ENCODE data around the gene GALNT1. TPM values are rescaled to one million over a fixed set of nuclear protein-coding genes. Genes with fewer than 3 reads are reported as not detected.

GALNT1 gene
- total and polyA plus RNA-seq, 3 experiments from 2014 or later: 43.9 to 54.8 (median 46.1) TPM

DNA sequence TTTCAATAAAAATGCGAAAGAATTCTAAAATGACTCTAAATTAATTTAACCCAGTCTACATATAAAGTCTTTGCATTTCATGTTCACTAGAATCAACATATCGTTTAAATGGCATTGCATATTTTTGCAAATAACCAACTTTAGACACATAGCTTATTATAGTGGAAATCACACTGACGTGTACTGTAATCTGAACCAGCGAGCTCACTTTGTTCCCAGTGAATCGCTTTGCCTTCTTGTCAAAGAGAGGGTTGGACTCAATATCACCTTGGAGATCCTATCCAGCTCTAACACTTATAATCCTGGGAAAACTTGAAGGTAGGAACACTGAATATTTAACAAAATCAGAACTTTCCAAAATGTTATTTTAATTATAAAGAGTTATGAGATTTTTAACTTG lies 108.2 kb downstream of the GALNT1 start:
- Mint-ChIP-seq H3K9me3 (no peaks in the 10 kb centered on the region), H3K36me3 (peaks cover 0 to 50% (median 11%) of the 10 kb centered on the region in 3 donors), H3K4me3 (no peak overlapping the region), H3K27me3 (no peaks in the 10 kb centered on the region), H3K4me1 (no peaks in the 10 kb centered on the region), H3K27ac (no peak overlapping the region)
- Histone ChIP-seq H3K4me3 (ENCODE audit: low read length) (no peak overlapping the region), H3K27me3 (ENCODE audit: insufficient read depth, low read length, poor library complexity, severe bottlenecking) (no peaks in the 10 kb centered on the region), H3K27ac (ENCODE audit: low read depth, low read length) (no peak overlapping the region), H3K4me1 (ENCODE audit: insufficient read depth, low read length) (no peaks in the 10 kb centered on the region), H3K36me3 (ENCODE audit: insufficient read depth, low read length) (no peaks in the 10 kb centered on the region), H3K9me3 (ENCODE audit: low read length) (no peaks in the 10 kb centered on the region)
- DNase-seq: no peak
- ChIA-PET POLR2A (no interaction called here), CTCF (no interaction called here)

DNA sequence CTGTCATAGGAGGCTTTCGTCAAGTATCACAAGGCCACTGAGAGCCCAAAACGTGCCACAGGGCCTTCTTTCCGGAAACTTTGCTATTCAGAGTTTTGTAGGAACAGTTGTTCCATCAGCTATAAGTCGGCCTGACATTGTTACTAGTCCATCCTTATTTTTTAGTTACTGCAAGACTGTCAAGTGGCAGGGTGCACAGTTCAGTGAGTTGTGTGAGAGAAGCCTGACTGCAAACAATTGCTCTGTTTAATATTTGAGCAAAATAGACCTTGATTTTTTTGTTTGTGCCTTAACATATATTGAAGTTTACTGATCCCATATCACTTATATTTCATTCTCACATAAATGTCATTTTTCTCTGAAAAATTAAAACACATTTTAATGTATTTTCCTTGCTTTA lies 110.1 kb downstream of the GALNT1 start:
- H3K27me3 ChIP-seq (ENCODE audit: insufficient read depth, low read length, poor library complexity, severe bottlenecking): no peaks in the 10 kb centered on the region
- no peak overlapping the region for H3K27ac ChIP-seq (ENCODE audit: low read depth, low read length)
- no peak overlapping the region for H3K4me3 Mint-ChIP-seq
- H3K4me1 Mint-ChIP-seq: no peaks in the 10 kb centered on the region
- H3K9me3 Mint-ChIP-seq: no peaks in the 10 kb centered on the region
- CTCF ChIA-PET: no interaction called here
- no peaks in the 10 kb centered on the region for H3K27me3 Mint-ChIP-seq
- POLR2A ChIA-PET: no interaction called here
- H3K4me3 ChIP-seq (ENCODE audit: low read length): no peak overlapping the region
- no peaks in the 10 kb centered on the region for H3K9me3 ChIP-seq (ENCODE audit: low read length)
- no peaks in the 10 kb centered on the region for H3K4me1 ChIP-seq (ENCODE audit: insufficient read depth, low read length)
- H3K36me3 ChIP-seq (ENCODE audit: insufficient read depth, low read length): no peaks in the 10 kb centered on the region
- no peak for DNase-seq
- peaks cover 0 to 42% (median 11%) of the 10 kb centered on the region in 3 donors for H3K36me3 Mint-ChIP-seq
- H3K27ac Mint-ChIP-seq: no peak overlapping the region

DNA sequence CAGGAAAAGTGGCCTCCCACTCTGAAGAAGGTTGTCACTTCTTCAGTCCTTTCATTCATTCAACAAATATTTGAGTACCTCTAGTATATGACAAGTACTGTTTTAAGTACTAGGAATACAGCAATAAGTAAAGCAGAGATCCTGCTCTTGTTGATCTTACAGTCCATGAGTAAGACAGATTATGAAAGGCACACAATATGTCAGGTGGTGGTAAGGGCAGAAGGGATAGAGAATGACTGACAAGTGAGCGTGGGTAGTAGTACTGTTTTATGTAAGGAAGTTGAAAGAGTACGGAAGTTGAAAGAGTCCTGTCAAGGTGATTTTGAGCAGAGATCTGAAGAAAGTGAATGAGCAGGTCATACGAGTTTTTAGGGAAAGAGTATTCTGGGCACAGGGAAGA lies 111.3 kb downstream of the GALNT1 start:
- no peak overlapping the region for H3K4me3 ChIP-seq (ENCODE audit: low read length)
- H3K4me1 Mint-ChIP-seq: no peaks in the 10 kb centered on the region
- H3K9me3 Mint-ChIP-seq: no peaks in the 10 kb centered on the region
- H3K36me3 ChIP-seq (ENCODE audit: insufficient read depth, low read length): no peaks in the 10 kb centered on the region
- H3K27ac ChIP-seq (ENCODE audit: low read depth, low read length): no peak overlapping the region
- H3K4me1 ChIP-seq (ENCODE audit: insufficient read depth, low read length): no peaks in the 10 kb centered on the region
- ChIA-PET CTCF (no interaction called here), POLR2A (no interaction called here)
- H3K36me3 Mint-ChIP-seq: peaks cover 0 to 42% (median 15%) of the 10 kb centered on the region in 3 donors
- H3K4me3 Mint-ChIP-seq: no peak overlapping the region
- no peaks in the 10 kb centered on the region for H3K9me3 ChIP-seq (ENCODE audit: low read length)
- H3K27ac Mint-ChIP-seq: no peak overlapping the region
- no peak for DNase-seq
- H3K27me3 ChIP-seq (ENCODE audit: insufficient read depth, low read length, poor library complexity, severe bottlenecking): no peaks in the 10 kb centered on the region
- H3K27me3 Mint-ChIP-seq: no peaks in the 10 kb centered on the region

DNA sequence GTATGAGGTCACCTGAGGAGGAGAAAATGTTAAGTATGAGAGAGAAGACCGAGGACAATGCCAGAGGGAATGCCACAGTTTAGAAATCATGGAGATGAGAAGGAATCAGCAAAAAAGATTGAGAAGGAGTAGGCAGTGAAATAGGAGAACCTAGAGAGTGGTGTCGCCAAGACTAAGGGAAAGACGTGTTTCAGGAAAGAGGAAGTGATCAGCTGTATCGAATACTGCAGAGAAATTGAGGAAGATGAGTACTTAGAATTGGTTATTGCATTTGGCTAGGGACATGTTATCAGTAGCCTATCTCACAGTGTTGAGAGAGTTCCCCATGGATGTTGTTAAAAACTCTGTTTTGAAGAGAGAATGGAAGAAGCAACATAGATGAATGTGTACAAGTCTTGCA lies 112.3 kb downstream of the GALNT1 start:
- Mint-ChIP-seq H3K27ac (no peak overlapping the region), H3K4me3 (no peak overlapping the region), H3K27me3 (no peaks in the 10 kb centered on the region), H3K4me1 (no peaks in the 10 kb centered on the region), H3K9me3 (no peaks in the 10 kb centered on the region), H3K36me3 (peaks cover 0 to 35% (median 12%) of the 10 kb centered on the region in 3 donors)
- no peak overlapping the region for H3K27ac ChIP-seq (ENCODE audit: low read depth, low read length)
- ChIA-PET CTCF (no interaction called here), POLR2A (no interaction called here)
- no peaks in the 10 kb centered on the region for H3K27me3 ChIP-seq (ENCODE audit: insufficient read depth, low read length, poor library complexity, severe bottlenecking)
- DNase-seq: no peak
- H3K36me3 ChIP-seq (ENCODE audit: insufficient read depth, low read length): no peaks in the 10 kb centered on the region
- H3K4me1 ChIP-seq (ENCODE audit: insufficient read depth, low read length): no peaks in the 10 kb centered on the region
- H3K9me3 ChIP-seq (ENCODE audit: low read length): no peaks in the 10 kb centered on the region
- no peak overlapping the region for H3K4me3 ChIP-seq (ENCODE audit: low read length)

DNA sequence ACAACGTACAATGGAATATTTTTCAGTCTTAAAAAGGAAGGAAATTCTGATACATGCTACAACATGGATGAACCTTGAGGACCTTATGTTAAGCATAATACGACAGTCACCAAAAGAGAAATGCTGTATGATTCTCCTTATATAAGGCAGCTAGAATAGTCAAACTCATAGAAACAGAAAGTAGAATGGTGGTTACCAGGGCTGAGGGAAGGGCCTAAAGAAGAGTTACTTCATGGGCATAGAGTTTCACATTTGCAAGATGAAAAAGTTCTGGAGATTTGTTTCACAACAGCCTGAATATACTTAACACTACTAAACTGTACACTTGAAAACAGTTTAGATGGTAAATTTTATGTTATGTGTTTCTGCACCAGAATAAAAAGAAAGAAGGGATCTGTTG lies 113.3 kb downstream of the GALNT1 start:
- ChIA-PET POLR2A (no interaction called here), CTCF (no interaction called here)
- H3K27me3 ChIP-seq (ENCODE audit: insufficient read depth, low read length, poor library complexity, severe bottlenecking): no peaks in the 10 kb centered on the region
- Mint-ChIP-seq H3K9me3 (no peaks in the 10 kb centered on the region), H3K27me3 (no peaks in the 10 kb centered on the region), H3K36me3 (peaks cover 0 to 39% (median 13%) of the 10 kb centered on the region in 3 donors), H3K4me1 (no peaks in the 10 kb centered on the region), H3K4me3 (no peak overlapping the region), H3K27ac (no peak overlapping the region)
- H3K27ac ChIP-seq (ENCODE audit: low read depth, low read length): no peak overlapping the region
- DNase-seq: no peak
- H3K4me3 ChIP-seq (ENCODE audit: low read length): no peak overlapping the region
- no peaks in the 10 kb centered on the region for H3K9me3 ChIP-seq (ENCODE audit: low read length)
- no peaks in the 10 kb centered on the region for H3K36me3 ChIP-seq (ENCODE audit: insufficient read depth, low read length)
- H3K4me1 ChIP-seq (ENCODE audit: insufficient read depth, low read length): no peaks in the 10 kb centered on the region

DNA sequence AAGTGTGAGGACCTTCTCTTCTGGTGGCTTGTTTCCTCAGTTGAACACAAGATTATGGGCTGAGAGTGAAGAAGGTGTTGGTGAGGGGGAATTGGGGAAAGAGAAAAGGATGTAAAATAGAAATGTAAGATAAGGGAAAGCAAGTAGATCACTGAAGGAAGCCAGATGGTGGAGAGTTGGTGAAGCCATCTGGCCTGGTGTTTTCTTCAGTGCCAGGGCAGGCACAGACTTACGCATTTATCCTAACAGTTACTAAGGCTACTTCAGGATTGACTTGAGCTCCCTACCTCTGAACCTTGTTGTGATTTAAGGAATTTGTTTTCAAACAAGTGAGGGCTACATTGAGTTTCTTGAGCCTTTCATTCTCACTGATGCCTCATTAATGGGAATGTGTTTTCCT lies 113.8 kb downstream of the GALNT1 start:
- Histone ChIP-seq H3K27me3 (ENCODE audit: insufficient read depth, low read length, poor library complexity, severe bottlenecking) (no peaks in the 10 kb centered on the region), H3K27ac (ENCODE audit: low read depth, low read length) (no peak overlapping the region), H3K36me3 (ENCODE audit: insufficient read depth, low read length) (no peaks in the 10 kb centered on the region), H3K4me3 (ENCODE audit: low read length) (no peak overlapping the region), H3K9me3 (ENCODE audit: low read length) (no peaks in the 10 kb centered on the region), H3K4me1 (ENCODE audit: insufficient read depth, low read length) (no peaks in the 10 kb centered on the region)
- H3K27ac Mint-ChIP-seq: no peak overlapping the region
- no peaks in the 10 kb centered on the region for H3K9me3 Mint-ChIP-seq
- no peak overlapping the region for H3K4me3 Mint-ChIP-seq
- no peaks in the 10 kb centered on the region for H3K4me1 Mint-ChIP-seq
- CTCF ChIA-PET: no interaction called here
- no peaks in the 10 kb centered on the region for H3K27me3 Mint-ChIP-seq
- POLR2A ChIA-PET: no interaction called here
- no peak for DNase-seq
- peaks cover 0 to 37% (median 13%) of the 10 kb centered on the region in 3 donors for H3K36me3 Mint-ChIP-seq

DNA sequence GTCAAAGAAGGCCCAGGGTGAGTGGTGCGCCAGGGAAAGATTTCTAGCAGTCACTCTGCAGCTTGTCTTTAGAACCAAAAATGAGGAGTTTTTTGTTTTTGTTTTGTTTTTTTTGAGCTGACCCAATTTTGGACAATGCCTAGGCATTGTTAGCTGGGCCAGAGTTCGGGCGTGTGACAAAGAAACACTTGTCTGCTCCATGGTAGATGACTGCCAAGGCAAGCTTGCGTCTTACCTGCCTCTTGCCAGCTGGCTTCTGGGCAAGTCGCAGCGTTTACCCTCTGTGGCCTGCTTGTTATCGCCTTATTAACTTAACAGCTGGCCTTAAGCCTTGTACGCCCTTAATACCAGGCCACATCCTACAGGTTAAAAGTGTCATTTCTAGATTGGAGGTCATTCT lies 114.3 kb downstream of the GALNT1 start:
- Mint-ChIP-seq H3K4me3 (no peak overlapping the region), H3K4me1 (no peaks in the 10 kb centered on the region), H3K9me3 (no peaks in the 10 kb centered on the region), H3K27ac (no peak overlapping the region), H3K27me3 (no peaks in the 10 kb centered on the region), H3K36me3 (peaks cover 0 to 35% (median 12%) of the 10 kb centered on the region in 3 donors)
- Histone ChIP-seq H3K36me3 (ENCODE audit: insufficient read depth, low read length) (no peaks in the 10 kb centered on the region), H3K9me3 (ENCODE audit: low read length) (no peaks in the 10 kb centered on the region), H3K27me3 (ENCODE audit: insufficient read depth, low read length, poor library complexity, severe bottlenecking) (no peaks in the 10 kb centered on the region), H3K4me1 (ENCODE audit: insufficient read depth, low read length) (no peaks in the 10 kb centered on the region), H3K27ac (ENCODE audit: low read depth, low read length) (no peak overlapping the region), H3K4me3 (ENCODE audit: low read length) (no peak overlapping the region)
- ChIA-PET POLR2A (no interaction called here), CTCF (no interaction called here)
- no peak for DNase-seq

DNA sequence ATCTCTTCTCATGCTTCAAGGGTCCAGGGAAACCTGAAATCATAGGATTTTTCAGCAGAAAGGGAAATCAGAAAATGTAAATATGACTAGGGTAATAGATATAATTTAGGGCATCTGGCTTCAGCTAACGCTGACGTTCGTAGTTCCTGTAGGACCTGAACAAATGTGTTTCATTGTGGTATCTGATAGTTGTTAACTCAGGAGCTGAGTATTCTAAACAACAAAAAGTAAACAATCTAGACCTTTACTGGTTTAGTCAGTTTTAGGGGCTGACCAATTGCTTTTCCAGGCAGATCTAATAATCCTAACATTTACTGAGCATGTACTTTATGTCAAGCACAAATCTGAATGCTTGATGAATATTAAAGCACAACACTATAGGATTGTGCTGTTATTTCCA lies 114.8 kb downstream of the GALNT1 start:
- H3K4me3 Mint-ChIP-seq: no peak overlapping the region

DNA sequence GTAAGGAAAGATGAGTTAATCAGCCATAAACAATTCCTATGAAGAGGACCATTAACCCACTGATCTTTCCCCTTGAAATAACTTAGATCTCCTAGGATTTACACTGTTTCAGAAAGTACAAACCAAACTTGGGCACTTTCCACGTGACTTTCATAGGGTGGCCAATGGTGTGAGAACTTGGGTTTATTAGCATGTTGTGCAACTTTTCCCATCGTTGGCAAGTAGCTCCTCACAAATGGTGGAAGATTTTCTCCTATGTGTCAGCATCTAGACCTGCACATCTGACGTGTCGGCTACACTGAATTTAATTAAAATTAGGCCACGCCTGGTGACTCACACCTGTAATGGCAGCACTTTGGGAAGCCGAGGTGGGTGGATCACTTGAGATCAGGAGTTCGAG lies 116.3 kb downstream of the GALNT1 start:
- H3K27me3 Mint-ChIP-seq: no peaks in the 10 kb centered on the region
- Histone ChIP-seq H3K9me3 (ENCODE audit: low read length) (no peaks in the 10 kb centered on the region), H3K36me3 (ENCODE audit: insufficient read depth, low read length) (no peaks in the 10 kb centered on the region), H3K4me1 (ENCODE audit: insufficient read depth, low read length) (no peaks in the 10 kb centered on the region), H3K4me3 (ENCODE audit: low read length) (no peak overlapping the region), H3K27ac (ENCODE audit: low read depth, low read length) (no peak overlapping the region), H3K27me3 (ENCODE audit: insufficient read depth, low read length, poor library complexity, severe bottlenecking) (no peaks in the 10 kb centered on the region)
- no peaks in the 10 kb centered on the region for H3K9me3 Mint-ChIP-seq
- H3K36me3 Mint-ChIP-seq: peaks cover 0 to 43% (median 17%) of the 10 kb centered on the region in 3 donors
- H3K4me1 Mint-ChIP-seq: no peaks in the 10 kb centered on the region
- H3K4me3 Mint-ChIP-seq: no peak overlapping the region
- CTCF ChIA-PET: no interaction called here
- POLR2A ChIA-PET: no interaction called here
- H3K27ac Mint-ChIP-seq: no peak overlapping the region
- DNase-seq: no peak

More for the DNA sequence above, 114.8 kb downstream of the GALNT1 start:
- ChIA-PET POLR2A (no interaction called here), CTCF (interaction anchor here (1.2 kb wide), 1 partner anchor 9 kb away, joined by 3 read pairs; no protein-coding TSS in a partner anchor)
- no peaks in the 10 kb centered on the region for H3K27me3 Mint-ChIP-seq
- peaks cover 0 to 31% (median 11%) of the 10 kb centered on the region in 3 donors for H3K36me3 Mint-ChIP-seq
- DNase-seq: no peak
- no peak overlapping the region for H3K27ac ChIP-seq (ENCODE audit: low read depth, low read length)
- no peak overlapping the region for H3K4me3 ChIP-seq (ENCODE audit: low read length)
- H3K27me3 ChIP-seq (ENCODE audit: insufficient read depth, low read length, poor library complexity, severe bottlenecking): no peaks in the 10 kb centered on the region
- H3K4me1 Mint-ChIP-seq: no peaks in the 10 kb centered on the region
- no peak overlapping the region for H3K27ac Mint-ChIP-seq
- no peaks in the 10 kb centered on the region for H3K9me3 Mint-ChIP-seq
- no peaks in the 10 kb centered on the region for H3K4me1 ChIP-seq (ENCODE audit: insufficient read depth, low read length)
- H3K9me3 ChIP-seq (ENCODE audit: low read length): no peaks in the 10 kb centered on the region
- no peaks in the 10 kb centered on the region for H3K36me3 ChIP-seq (ENCODE audit: insufficient read depth, low read length)
